GM18951 (cell line): ENCODE measurements around the gene PLEKHA4.

ENCODE experiments used
- POLR2A ChIP-seq: IDR thresholded peaks from 4 replicates; pipeline ENCODE4 v1.6.1; 2011; ENCODE audit warnings: mild to moderate bottlenecking; ENCODE audit not compliant: insufficient read length, insufficient read depth; ENCODE audit errors: extremely low read depth
- in situ Hi-C: fragments of 300-500 bp; cut with MboI; formaldehyde crosslinking; loops from one replicate; pipeline ENCODE4 v1.12.0; 2022; ENCODE audit warnings: low sequenced_read_pairs, mixed read lengths, inconsistent platforms; ENCODE audit not compliant: unreplicated experiment

The PLEKHA4 gene

DNA sequence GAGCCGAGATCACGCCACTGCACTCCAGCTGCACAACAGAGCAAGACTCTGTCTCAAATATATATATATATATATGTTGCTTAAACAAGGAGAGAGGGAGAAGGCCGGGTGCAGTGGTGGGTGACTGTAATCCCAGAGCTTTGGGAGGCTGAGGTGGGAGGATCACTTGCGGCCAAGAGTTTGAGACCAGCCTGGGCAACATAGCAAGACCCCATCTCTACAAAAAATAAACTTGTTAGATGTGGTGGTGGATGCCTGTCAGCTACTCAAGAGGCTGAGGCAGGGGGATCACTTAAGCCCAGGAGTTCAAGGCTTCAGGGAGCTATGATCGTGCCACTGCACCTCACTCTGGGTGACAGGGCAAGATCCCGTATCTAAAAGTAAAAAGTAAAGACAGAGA is 26.8 kb downstream of the PLEKHA4 start:
- in situ Hi-C loops, result no loop called here
- no peak for TF ChIP-seq POLR2A

DNA sequence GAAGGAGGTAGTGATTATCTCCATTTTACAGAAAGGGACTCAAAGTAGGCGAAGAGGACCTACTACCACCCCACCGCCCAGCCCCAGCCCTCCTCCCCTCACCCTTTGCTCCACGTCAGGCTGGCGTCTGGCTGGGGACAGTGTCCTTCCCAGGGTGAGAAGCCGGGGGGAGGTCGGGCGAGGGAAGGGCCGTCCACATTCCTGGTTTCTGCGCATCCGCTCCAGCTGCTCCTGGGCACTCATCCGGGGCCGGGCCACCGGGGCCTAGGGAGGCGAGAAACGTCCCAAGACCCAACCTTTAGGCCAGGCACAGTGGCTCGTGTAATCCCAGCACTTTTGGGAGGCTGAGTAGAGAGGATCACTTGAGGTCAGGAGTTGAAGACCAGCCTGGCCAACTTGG is 27.4 kb downstream of the PLEKHA4 start:
- in situ Hi-C loops, result no loop called here

DNA sequence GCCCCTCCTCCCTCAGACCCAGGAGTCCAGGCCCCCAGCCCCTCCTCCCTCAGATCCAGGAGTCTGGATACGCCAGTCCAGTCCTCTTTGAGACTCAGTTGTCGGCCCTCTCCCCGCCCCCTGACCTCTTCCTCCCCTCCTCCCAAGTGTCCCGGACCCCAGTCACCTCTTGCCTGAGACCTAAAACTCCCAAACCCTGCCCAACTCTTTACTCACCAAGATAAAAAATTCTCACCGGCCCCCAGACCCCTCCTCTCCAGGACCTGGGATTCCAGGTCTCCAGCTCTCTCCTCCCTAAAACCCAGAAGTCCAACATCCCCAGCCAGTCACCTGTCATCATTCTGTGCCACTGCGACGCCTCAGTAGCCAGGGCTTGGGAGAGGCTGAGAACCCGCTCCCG is 30.7 kb downstream of the PLEKHA4 start:
- in situ Hi-C loops, result loop anchor here (5.0 kb wide), 1 partner anchor 45 kb away; no protein-coding TSS in a partner anchor
- TF ChIP-seq POLR2A, result no peak

More for the DNA sequence above, 27.4 kb downstream of the PLEKHA4 start:
- TF ChIP-seq POLR2A, result no peak

DNA sequence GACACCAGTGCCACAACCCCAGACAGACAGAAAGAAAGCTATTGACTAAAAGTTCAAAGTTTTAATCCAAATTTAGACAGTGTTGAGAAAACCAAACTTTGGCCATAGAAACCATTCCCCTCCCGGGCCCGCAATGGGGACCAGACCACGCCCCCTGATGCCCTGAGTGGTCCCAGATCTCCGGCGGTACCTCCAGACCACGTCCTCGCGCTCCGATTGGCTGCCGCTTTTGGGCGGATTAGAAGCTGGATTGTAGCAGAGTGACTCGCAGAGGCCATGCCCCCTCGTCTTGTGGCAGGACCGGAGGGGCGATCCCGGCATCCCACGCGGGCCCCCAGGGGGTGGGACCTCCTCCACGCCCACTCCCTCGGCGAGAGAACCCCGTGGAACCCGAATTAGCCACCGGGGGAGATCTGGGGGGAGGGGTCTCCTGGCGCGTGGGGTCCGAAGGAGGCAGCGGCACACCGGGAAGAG is 31.3 kb downstream of the PLEKHA4 start:
- peak; percentile 51 for TF ChIP-seq POLR2A
- in situ Hi-C loops, result loop anchor here (5.0 kb wide), 1 partner anchor 45 kb away; no protein-coding TSS in a partner anchor

DNA sequence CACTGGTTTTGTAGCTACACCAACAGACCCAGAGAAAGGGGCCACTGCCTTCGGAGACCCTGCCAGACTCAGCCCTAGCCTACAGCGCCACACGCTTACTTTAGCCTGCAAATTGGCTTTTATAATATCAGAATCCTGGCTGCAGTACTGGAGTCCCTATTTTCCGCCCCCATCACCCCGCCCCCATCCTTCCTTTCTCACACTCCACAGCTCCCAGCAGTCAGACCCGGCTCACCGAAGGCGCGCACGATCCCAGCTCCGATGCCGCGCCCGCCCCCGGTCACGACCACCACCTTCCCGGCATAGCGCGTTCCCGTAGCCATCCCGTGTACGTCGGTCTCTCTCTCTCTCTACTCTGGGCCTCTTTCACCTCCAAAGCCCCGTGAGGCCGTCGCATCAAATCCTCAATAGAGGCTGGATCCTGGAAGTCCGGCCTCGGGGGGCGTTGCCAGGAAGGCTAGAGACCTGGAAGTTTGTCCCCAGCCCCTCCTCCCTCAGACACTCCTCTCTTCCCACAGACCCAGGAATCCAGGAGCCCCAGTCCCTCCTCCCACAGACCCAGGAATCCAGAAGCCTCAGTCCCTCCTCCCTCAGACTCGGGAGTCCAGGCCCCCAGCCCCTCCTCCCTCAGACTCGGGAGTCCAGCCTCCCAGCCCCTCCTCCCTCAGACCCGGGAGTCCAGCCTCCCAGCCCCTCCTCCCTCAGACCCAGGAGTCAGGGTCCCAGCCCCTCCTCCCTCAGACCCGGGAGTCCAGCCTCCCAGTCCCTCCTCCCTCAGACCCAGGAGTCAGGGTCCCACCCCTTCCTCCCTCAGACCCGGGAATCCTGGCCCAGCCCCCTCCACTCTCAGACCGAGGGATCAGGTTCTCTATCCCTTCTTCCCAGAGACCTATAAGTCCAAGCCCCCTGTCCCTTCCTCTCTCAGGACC is 32.1 kb downstream of the PLEKHA4 start, which contains the start of gene HSD17B14:
Gene HSD17B14 (minus strand): TSS at position 403 of the 929 bp plus-strand sequence. CDS start 80 bp downstream, at position 323.
- in situ Hi-C loops, result loop anchor here (5.0 kb wide), 1 partner anchor 44 kb away; no protein-coding TSS in a partner anchor
- TF ChIP-seq POLR2A, result no peak

DNA sequence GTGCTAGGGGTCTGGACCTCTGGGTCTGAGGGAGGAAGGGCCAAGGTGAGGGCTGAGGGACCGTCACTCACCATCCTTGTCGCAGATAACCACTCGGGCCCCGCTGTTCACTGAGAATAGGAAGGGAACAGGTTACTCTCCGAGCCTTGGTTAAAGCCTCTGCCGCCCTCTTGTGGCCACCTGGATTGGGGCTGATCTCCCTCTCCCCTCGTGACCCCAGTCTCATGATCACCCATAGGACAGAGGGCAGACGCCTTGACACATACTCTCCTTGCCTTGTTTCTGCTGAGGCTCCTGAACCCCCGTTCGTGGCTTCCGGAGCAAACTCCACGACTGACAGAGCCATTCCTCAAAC is 32.7 kb downstream of the PLEKHA4 start:
- in situ Hi-C loops, result loop anchor here (5.0 kb wide), 1 partner anchor 43 kb away; no protein-coding TSS in a partner anchor
- TF ChIP-seq POLR2A, result peak; percentile 17

DNA sequence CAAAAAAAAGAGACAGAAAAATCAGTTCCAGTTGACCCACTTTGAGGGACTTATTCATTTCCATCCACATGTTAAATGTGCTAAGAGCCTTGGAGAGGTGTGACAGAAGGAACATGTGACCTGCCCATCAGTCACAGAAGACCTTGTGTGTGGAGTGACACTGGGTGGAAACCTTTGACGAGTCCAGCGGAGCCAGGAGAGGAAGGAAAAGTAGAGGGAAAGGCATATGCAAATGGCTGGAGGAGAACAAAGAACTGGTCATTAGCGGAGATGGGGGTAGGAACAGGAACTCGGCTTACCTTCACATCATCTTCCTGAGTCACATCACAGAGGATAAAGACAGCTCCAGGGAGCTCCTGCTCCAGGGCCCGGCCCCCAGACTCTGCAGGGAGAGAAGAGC is 34.4 kb downstream of the PLEKHA4 start:
- in situ Hi-C loops, result no loop called here
- no peak for TF ChIP-seq POLR2A

DNA sequence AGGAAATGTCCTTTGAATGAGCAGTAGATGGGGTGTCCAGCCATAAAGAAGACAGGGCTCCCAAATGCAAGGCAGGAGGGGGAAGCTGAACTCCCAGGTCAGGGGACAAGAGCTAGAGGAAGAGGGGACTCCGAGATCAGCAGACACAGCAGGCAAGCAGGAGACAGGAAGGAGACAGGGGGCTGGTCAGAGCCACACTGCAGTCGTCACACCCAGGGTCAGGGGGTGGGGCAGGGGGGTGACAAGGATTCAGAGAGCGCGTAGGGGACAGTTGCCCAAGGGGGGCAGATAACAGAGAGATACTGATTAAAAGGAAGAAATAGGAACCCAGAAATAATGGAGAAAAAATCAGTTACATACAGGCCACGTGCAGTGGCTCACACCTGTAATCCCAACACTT is 35.4 kb downstream of the PLEKHA4 start:
- no peak for TF ChIP-seq POLR2A
- in situ Hi-C loops, result no loop called here

DNA sequence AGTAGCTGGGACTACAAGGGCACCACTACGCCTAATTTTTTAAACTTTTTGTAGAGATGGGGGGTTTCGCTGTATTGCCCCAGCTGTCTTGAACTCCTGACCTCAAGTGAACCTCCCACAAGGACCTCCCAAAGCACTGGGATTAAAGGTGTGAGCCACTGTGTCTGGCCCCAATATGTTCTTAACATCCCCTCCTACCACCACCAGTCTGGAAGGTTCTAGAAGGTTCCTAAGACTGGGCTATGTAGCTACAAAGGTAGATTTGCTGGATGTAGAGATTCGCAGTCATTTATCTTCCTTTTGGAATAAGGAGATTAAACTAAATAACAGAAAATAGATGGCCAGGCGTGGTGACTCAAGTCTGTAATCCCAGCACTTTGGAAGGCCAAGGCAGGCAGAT is 37.5 kb downstream of the PLEKHA4 start:
- in situ Hi-C loops, result no loop called here
- TF ChIP-seq POLR2A, result no peak

DNA sequence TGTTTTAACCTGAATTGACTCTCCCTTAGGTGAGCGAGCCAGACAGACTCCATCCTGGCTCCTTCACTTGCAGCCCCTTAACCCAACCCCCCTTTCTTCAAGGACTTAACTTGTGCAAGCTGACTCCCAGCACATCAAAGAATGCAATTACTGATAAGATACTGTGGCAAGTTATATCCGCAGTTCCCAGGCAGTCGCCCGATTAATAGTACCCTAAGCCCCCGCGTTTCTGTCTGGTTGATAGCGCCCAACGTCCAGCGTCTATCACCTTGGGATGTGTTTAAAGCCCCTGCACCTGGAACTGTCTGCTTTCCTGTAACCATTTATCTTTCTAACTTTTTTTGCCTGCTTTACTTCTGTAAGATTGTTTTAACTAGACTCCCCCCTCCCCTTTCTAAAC is 38.3 kb downstream of the PLEKHA4 start:
- in situ Hi-C loops, result no loop called here
- no peak for TF ChIP-seq POLR2A

DNA sequence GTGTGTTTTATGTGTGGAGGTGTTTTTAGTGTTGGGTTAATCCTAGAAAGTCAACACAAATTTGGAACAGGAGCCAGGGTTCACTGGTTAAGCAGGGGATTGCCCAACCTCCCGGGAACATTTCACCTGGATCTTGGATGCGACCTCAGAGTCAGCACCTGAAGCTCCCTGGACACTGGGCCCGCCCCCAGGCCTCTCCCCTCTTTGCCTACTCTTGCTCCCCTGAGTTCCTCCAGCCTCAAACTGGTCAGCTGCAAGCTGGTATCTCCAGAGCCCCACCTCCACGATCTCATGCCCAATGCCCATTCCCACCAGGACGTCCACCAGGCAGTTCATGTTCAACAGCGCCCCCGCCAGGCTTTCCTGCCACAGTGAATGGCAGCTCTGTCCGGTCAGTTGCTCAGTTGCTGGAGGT is 41.8 kb downstream of the PLEKHA4 start:
- no peak for TF ChIP-seq POLR2A
- in situ Hi-C loops, result no loop called here

DNA sequence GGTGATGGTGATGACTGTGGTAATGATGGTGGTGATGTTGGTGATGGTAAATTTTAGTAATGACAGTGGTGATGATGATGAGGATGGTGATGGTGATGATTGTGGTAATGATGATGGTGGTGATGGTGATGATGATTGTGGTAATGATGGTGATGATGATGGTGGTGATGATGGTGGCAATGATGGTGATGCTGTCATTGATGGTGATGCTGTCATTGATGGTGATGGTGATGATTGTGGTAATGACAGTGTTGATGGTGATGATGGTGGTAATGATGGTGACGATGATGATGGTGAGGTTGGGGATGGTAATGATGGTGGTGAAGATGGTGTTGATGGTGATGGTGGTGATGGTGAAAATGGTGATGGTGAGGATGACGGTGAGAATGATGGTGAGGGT is 45.9 kb downstream of the PLEKHA4 start:
- no peak for TF ChIP-seq POLR2A
- in situ Hi-C loops, result no loop called here

DNA sequence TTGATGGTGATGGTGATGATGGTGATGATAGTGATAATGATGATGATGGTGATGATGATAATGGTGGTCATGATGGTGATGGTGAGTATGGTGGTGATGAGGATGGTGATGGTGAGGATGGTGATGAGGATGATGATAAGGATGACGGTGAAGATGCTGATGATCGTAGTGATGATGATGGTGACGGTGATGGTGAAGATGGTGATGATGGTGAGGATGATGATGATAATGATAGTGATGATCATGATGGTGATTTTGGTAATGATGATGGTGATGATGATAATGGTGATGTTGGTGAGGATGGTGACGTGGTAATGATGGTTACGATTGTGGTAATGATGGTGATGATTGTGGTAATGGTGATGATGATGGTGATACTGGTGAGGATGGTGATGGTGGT is 46.8 kb downstream of the PLEKHA4 start:
- TF ChIP-seq POLR2A, result no peak
- in situ Hi-C loops, result no loop called here

DNA sequence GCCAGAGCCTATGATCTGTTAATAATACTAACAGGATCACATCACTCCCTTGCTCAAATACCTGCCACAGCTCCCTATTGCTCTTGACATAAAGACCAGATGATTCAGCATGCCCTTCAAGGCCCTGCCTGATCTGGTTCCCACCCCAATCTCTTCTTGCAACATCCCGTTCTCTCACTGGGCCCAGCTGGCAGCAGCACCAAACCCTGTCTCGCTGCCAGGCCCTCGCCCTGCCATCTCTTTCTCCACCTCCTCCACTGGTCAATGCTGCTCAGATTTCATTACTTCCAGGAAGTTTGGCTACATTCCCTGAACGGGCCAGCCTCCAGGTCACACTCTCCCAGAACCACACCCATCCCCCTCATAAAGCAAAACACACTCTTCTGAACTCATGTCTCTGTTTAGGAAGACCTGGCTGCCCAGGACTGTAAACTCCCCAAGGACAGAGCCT is 49.0 kb downstream of the PLEKHA4 start:
- TF ChIP-seq POLR2A, result no peak
- in situ Hi-C loops, result no loop called here
